Adrenal gland (tissue), 12 donors: ENCODE results near the gene GNAQ. TPM values are rescaled to one million over a fixed set of nuclear protein-coding genes. Genes with fewer than 3 reads are reported as not detected.

Experiments used
- DNase-seq, 7 donors: peaks; one replicate each; pipeline ENCODE4 v3.0.0-alpha.2; 2019 to 2020
- H3K27ac ChIP-seq, 5 donors: fragments of 200-600 bp; sonication (generic) in 4 of 5; 1 replicate in 3 of 5; 2 replicates in 2 of 5; pipeline versions ENCODE4 v1.5.1 to v1.8.0; 2016 to 2020; ENCODE audit warnings: mild to moderate bottlenecking in 1 of 5
- H3K27me3 ChIP-seq: fragments of 200-600 bp; 2 replicates; pipeline ENCODE4 v1.8.0; 2021
- H3K36me3 ChIP-seq, 2 donors: fragments of 200-600 bp; replicated peaks in 1 of 2; 1 replicate in 1 of 2; 2 replicates in 1 of 2; pipeline versions ENCODE4 v1.5.1 to v1.8.0; 2018 to 2022
- H3K4me1 ChIP-seq, 2 donors: fragments of 200-600 bp; replicated peaks in 1 of 2; 1 replicate in 1 of 2; 2 replicates in 1 of 2; pipeline versions ENCODE4 v1.5.1 to v1.8.0; 2018 to 2021
- H3K4me3 ChIP-seq, 4 donors: fragments of 200-600 bp; sonication (generic) in 3 of 4; one replicate each; pipeline ENCODE4 v1.5.1; 2016 to 2018
- H3K9me3 ChIP-seq, 3 donors: fragments of 200-600 bp; sonication (generic) in 1 of 3; replicated peaks in 1 of 3; 1 replicate in 2 of 3; 2 replicates in 1 of 3; pipeline versions ENCODE4 v1.5.1 to v1.8.0; 2016 to 2021
- POLR2A ChIP-seq, 2 donors: fragments of 450-650 bp; IDR thresholded peaks; one replicate each; pipeline ENCODE4 v1.6.1; 2017; ENCODE audit warnings: antibody characterized with exemption in 2 of 2, mild to moderate bottlenecking in 2 of 2, moderate library complexity in 1 of 2
- WGBS, 4 donors: extraction: QIAGEN DNeasy Blood & Tissue Kit in 2 of 4; methylation state at CpG; one replicate each; pipeline versions ENCODE4 v1.1.5 to v1.1.7; 2013 to 2017; 5-methylcytosine and 5-hydroxymethylcytosine counted together
- intact Hi-C, 2 donors: fragments of 100-400 bp; cut with DNase I; formaldehyde crosslinking; loops; one replicate each; pipeline versions ENCODE4 v1.14.1 to v1.15.0; 2022 to 2023
- polyA plus RNA-seq, 3 donors: library from polyadenylated mRNA; stranded (reverse); fragments of 200-250 nt in 2 of 3; fragments of 350-450 nt in 1 of 3; fragmentation: Illumina TruSeq in 1 of 3; extraction: RNeasy Lipid Tissue Mini Kit (QIAGEN cat#74804) in 1 of 3; gene quantifications; one replicate each; pipeline ENCODE4 v1.2.3, GENCODE V29; 2013 to 2014
- total RNA-seq, 9 donors: library from RNA; depleted of rRNA in 4 of 9; stranded (reverse); fragments of >200 nt in 4 of 9; fragments of 120-200 nt in 1 of 9; fragmentation: NEBNext Ultra II Directional in 1 of 9; extraction: Animal tissue kit (Norgen Biotek cat#: 25700) in 1 of 9; gene quantifications; one replicate each; pipeline versions ENCODE4 v1.1.0 to v1.2.4, GENCODE V29; 2013 to 2023
- TF ChIP-seq, protein P1 (sequence below), 6 experiments: fragments of 450-650 bp in 4 of 6; fragments of 200-600 bp in 2 of 6; sonication (generic) in 1 of 6; IDR thresholded peaks; 1 replicate in 5 of 6; 2 replicates in 1 of 6; pipeline versions ENCODE4 v1.5.1 to v1.8.0; 2016 to 2021; ENCODE audit warnings: antibody characterized with exemption in 6 of 6, mild to moderate bottlenecking in 2 of 6, moderate library complexity in 1 of 6
- donor health status: healthy with polysubstance abuse.
- donor health status: Bipolar disorder and iron deficiency.
- donor health status: DM: yes; HTN: yes; CAD: no.
- donor health status: DM: no; HTN: no; CAD: no.
- donor health status: DM: no; HTN: no; CAD: no.
- donor health status: DM: yes; HTN: yes; CAD: no.

GNAQ gene
- total and polyA plus RNA-seq, 12 donors, result 15.8 to 71.7 (median 45.1) TPM

DNA sequence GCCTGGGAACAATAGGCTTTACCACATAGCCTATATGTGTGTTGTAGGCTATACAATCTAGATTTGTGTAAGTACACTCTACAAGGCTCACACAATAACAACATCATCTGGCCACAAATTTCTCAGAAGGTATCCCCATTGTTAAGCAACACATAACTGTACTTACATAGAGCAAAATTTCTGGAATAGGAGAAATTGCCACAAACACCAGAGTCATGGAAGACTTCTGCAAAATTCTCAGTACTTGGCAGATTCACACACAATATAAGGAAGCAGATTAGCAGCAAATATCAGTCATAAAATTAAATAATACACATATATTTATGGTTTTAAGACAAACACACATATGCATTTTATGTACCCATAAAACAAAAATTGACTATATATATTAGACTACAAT lies 16.4 kb downstream of the GNAQ start:
- Histone ChIP-seq H3K9me3 (no peaks in the 10 kb centered on the region), H3K4me1 (peaks cover under 1 to 23% of the 10 kb centered on the region in 2 donors), H3K4me3 (no peak overlapping the region), H3K27ac (no peak overlapping the region), H3K36me3 (no peaks in the 10 kb centered on the region), H3K27me3 (no peaks in the 10 kb centered on the region)
- TF ChIP-seq, protein P1, sequence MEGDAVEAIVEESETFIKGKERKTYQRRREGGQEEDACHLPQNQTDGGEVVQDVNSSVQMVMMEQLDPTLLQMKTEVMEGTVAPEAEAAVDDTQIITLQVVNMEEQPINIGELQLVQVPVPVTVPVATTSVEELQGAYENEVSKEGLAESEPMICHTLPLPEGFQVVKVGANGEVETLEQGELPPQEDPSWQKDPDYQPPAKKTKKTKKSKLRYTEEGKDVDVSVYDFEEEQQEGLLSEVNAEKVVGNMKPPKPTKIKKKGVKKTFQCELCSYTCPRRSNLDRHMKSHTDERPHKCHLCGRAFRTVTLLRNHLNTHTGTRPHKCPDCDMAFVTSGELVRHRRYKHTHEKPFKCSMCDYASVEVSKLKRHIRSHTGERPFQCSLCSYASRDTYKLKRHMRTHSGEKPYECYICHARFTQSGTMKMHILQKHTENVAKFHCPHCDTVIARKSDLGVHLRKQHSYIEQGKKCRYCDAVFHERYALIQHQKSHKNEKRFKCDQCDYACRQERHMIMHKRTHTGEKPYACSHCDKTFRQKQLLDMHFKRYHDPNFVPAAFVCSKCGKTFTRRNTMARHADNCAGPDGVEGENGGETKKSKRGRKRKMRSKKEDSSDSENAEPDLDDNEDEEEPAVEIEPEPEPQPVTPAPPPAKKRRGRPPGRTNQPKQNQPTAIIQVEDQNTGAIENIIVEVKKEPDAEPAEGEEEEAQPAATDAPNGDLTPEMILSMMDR (IDR thresholded peaks at IDR 0.05), result no peak
- TF ChIP-seq POLR2A (IDR thresholded peaks at IDR 0.05), result no peak
- no peak for DNase-seq
- intact Hi-C loops, result no loop called here

DNA sequence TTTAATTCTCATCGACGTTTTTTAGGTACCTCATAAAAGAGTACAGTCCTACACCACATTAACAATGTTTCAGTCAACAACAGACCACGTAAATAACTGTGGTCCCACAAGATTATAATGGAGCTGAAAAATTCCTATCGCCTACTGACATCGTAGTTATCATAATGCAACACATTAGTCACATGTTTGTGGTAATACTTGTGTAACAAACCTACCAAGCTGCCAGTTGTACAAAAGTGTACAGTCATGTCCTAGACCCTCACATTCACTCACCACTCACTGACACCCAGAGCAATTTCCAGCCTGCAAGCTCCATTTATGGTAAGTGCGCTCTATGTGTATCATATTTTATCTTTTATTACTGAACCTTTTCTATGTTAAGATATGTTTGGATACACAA lies 16.8 kb downstream of the GNAQ start:
- H3K4me1 ChIP-seq, result peaks cover 0 to 20% of the 10 kb centered on the region in 2 donors
- DNase-seq, result no peak
- H3K36me3 ChIP-seq, result no peaks in the 10 kb centered on the region
- no peaks in the 10 kb centered on the region for H3K27me3 ChIP-seq
- H3K4me3 ChIP-seq, result no peak overlapping the region
- TF ChIP-seq POLR2A (IDR thresholded peaks at IDR 0.05), result no peak
- TF ChIP-seq, protein P1 (IDR thresholded peaks at IDR 0.05), result no peak
- no peak overlapping the region for H3K27ac ChIP-seq
- 87 to 93% (median 91%) methylated on average over 6 of the region's 6 CpGs for whole genome bisulfite sequencing, 4 donors
- H3K9me3 ChIP-seq, result no peaks in the 10 kb centered on the region
- intact Hi-C loops, result no loop called here

DNA sequence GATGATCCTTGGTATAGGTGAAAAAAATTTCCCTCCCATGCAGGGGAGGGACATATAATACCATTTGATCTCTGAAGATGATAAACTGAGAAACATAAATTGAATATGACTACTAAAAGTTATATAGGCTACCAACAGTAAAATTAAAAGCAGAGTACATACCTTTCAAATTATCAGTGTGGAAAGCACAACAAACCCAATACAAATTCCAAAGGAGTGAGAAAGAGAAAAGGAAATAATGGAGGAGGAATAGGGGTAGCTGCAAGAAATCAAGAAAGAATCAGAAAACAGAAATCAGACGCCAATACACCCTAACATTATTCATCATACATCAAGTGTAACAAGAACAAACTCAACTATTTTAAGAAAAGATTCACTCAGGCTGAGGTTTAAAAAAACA lies 17.7 kb downstream of the GNAQ start:
- WGBS, 4 donors, result 87 to 97% (median 94%) methylated on average over 1 of the region's 1 CpG
- TF ChIP-seq POLR2A (IDR thresholded peaks at IDR 0.05), result no peak
- TF ChIP-seq, protein P1 (IDR thresholded peaks at IDR 0.05), result no peak
- H3K4me3 ChIP-seq, result no peak overlapping the region
- H3K27me3 ChIP-seq, result no peaks in the 10 kb centered on the region
- intact Hi-C loops, result no loop called here
- no peaks in the 10 kb centered on the region for H3K9me3 ChIP-seq
- peaks cover 0 to 25% of the 10 kb centered on the region in 2 donors for H3K4me1 ChIP-seq
- no peak for DNase-seq
- H3K36me3 ChIP-seq, result no peaks in the 10 kb centered on the region
- H3K27ac ChIP-seq, result no peak overlapping the region

DNA sequence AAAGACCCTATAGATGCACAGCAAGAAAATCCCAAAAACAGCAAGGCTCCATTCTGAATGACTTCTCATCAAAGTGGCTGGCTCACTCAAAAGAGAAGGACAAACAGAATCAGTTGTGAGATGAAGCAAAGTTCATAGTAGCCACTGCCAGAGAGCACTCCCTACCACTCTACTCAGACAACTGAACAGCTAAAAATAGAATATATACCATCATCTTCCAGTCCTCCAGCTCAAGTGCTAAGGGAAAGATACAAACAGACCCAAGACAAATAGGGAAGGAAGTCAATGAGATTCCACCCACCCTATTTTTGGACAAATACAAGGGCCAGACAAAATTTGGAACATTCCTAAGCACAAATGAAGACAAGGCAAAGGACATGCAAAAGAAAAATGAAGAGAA lies 20.6 kb downstream of the GNAQ start:
- no peak for TF ChIP-seq POLR2A (IDR thresholded peaks at IDR 0.05)
- TF ChIP-seq, protein P1 (IDR thresholded peaks at IDR 0.05), result no peak
- intact Hi-C loops, result no loop called here
- no peak overlapping the region for H3K4me3 ChIP-seq
- no peaks in the 10 kb centered on the region for H3K27me3 ChIP-seq
- H3K36me3 ChIP-seq, result no peaks in the 10 kb centered on the region
- peak overlapping the region in 2 of 5 donors; percentile 44 to 47 for H3K27ac ChIP-seq
- no peak for DNase-seq
- no peaks in the 10 kb centered on the region for H3K9me3 ChIP-seq
- peaks cover 17 to 51% of the 10 kb centered on the region in 2 donors for H3K4me1 ChIP-seq
